ENCODE measurements around the gene TBC1D8. TPM values are rescaled to one million over a fixed set of nuclear protein-coding genes. Genes with fewer than 3 reads are reported as not detected.

Gene TBC1D8
- total RNA-seq, 1 donor from 2014 or later: 16.3 TPM

DNA sequence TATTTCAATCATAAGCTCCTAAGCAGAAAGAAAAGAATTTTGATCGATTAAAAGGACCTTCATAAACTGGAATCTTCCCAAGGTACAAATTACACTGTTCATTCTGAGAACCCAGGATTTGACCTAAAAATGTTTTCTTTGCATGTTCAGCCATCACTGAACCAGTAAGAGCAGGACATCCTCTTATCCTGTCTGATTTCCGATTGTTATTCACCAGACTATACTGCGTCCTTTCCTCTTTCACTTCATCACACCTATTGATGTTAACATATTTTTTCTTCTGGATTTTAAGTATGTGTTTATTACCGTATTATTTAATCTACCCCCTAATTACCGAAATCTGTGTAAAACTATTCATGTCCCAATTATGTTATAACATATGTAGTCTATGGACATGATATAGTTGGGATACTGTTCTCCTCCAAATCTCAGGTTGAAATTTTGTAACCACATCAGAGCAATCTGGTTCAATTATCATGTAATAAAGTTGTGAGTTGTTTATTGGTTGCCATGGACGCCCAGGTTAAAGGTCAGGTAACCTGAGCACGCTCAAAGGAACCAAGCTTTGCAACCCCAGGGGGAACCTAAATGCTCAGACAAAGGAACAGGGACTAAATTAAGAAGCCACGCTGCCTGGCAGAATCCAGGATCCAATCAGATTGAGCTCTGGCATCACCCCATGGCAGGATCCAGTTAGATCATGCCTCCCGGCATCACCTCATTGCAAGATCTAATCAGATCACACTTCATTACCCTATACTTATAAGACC, 11.6 kb upstream of the TBC1D8 start:
- no peak for DNase-seq (ENCODE audit: extremely low spot score, unreplicated experiment)
- Mint-ChIP-seq H3K4me3 (ENCODE audit: unreplicated experiment) (no peak overlapping the region), H3K27ac (ENCODE audit: unreplicated experiment) (no peak overlapping the region), H3K9me3 (ENCODE audit: unreplicated experiment) (peaks cover 12% of the 10 kb centered on the region), H3K4me1 (ENCODE audit: unreplicated experiment) (no peaks in the 10 kb centered on the region), H3K27me3 (ENCODE audit: unreplicated experiment) (no peaks in the 10 kb centered on the region), H3K36me3 (ENCODE audit: unreplicated experiment) (no peaks in the 10 kb centered on the region)
- TF ChIP-seq, protein P1, sequence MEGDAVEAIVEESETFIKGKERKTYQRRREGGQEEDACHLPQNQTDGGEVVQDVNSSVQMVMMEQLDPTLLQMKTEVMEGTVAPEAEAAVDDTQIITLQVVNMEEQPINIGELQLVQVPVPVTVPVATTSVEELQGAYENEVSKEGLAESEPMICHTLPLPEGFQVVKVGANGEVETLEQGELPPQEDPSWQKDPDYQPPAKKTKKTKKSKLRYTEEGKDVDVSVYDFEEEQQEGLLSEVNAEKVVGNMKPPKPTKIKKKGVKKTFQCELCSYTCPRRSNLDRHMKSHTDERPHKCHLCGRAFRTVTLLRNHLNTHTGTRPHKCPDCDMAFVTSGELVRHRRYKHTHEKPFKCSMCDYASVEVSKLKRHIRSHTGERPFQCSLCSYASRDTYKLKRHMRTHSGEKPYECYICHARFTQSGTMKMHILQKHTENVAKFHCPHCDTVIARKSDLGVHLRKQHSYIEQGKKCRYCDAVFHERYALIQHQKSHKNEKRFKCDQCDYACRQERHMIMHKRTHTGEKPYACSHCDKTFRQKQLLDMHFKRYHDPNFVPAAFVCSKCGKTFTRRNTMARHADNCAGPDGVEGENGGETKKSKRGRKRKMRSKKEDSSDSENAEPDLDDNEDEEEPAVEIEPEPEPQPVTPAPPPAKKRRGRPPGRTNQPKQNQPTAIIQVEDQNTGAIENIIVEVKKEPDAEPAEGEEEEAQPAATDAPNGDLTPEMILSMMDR (IDR thresholded peaks at IDR 0.05): no peak

GRCh38 chr2:101161658-101162057, 10.5 kb upstream of the TBC1D8 start:
- Mint-ChIP-seq H3K27ac (ENCODE audit: unreplicated experiment) (no peak overlapping the region), H3K4me1 (ENCODE audit: unreplicated experiment) (no peaks in the 10 kb centered on the region)

DNA sequence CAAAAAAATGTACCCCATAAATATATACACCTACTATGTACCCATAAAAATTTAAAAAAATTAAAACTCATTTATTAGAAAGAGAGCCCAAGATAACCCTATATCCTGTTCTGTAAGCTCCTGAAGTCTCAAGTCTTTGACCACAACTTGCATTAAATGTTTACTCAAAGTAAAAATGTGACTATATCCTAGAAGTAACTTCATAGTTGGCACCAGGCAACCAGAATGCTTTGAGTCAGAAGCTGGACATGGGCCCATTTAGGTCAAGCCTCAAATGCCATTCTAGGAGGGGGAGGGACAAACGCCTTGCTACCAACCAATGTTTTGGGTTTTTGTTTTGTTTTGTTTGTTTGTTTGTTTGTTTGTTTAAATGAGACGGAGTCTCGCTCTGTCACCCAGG, 9.3 kb upstream of the TBC1D8 start:
- Mint-ChIP-seq H3K4me3 (ENCODE audit: unreplicated experiment) (no peak overlapping the region), H3K9me3 (ENCODE audit: unreplicated experiment) (no peaks in the 10 kb centered on the region), H3K27ac (ENCODE audit: unreplicated experiment) (no peak overlapping the region), H3K4me1 (ENCODE audit: unreplicated experiment) (no peaks in the 10 kb centered on the region), H3K36me3 (ENCODE audit: unreplicated experiment) (no peaks in the 10 kb centered on the region), H3K27me3 (ENCODE audit: unreplicated experiment) (no peaks in the 10 kb centered on the region)
- no peak for DNase-seq (ENCODE audit: extremely low spot score, unreplicated experiment)
- TF ChIP-seq, protein P1 (IDR thresholded peaks at IDR 0.05): no peak

More at GRCh38 chr2:101161658-101162057, 10.5 kb upstream of the TBC1D8 start:
- TF ChIP-seq, protein P1 (IDR thresholded peaks at IDR 0.05): no peak
- H3K4me3 Mint-ChIP-seq (ENCODE audit: unreplicated experiment): no peak overlapping the region
- peaks cover 5% of the 10 kb centered on the region for H3K9me3 Mint-ChIP-seq (ENCODE audit: unreplicated experiment)
- no peaks in the 10 kb centered on the region for H3K36me3 Mint-ChIP-seq (ENCODE audit: unreplicated experiment)
- no peaks in the 10 kb centered on the region for H3K27me3 Mint-ChIP-seq (ENCODE audit: unreplicated experiment)
- DNase-seq (ENCODE audit: extremely low spot score, unreplicated experiment): no peak

- TF ChIP-seq, protein P1 (IDR thresholded peaks at IDR 0.05): no peak
- Mint-ChIP-seq H3K4me1 (ENCODE audit: unreplicated experiment) (no peaks in the 10 kb centered on the region), H3K27ac (ENCODE audit: unreplicated experiment) (no peak overlapping the region), H3K4me3 (ENCODE audit: unreplicated experiment) (no peak overlapping the region), H3K9me3 (ENCODE audit: unreplicated experiment) (no peaks in the 10 kb centered on the region), H3K27me3 (ENCODE audit: unreplicated experiment) (no peaks in the 10 kb centered on the region), H3K36me3 (ENCODE audit: unreplicated experiment) (no peaks in the 10 kb centered on the region)
- no peak for DNase-seq (ENCODE audit: extremely low spot score, unreplicated experiment)
Observed at GRCh38 chr2:101159526-101159925, 8.3 kb upstream of the TBC1D8 start.

DNA sequence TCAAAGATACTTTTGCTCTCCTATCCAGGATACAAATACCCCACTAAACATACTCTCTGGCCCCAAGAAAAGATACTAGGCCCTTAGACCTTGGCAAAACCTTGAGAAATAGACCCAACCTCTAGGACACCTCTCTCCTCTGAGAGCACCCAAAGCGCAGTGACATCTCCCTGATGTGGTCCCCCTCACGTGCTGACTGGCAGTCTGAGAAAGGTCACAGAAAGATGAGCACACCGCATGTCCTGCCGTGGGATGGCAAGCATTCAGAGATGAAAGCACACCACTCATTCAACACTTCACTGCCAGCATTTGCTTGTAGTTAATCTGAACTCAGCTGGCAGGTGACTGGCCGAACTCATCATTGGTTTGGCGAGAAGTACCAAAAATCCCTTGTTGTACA, 6.1 kb upstream of the TBC1D8 start:
- no peaks in the 10 kb centered on the region for H3K27me3 Mint-ChIP-seq (ENCODE audit: unreplicated experiment)
- TF ChIP-seq, protein P1 (IDR thresholded peaks at IDR 0.05): no peak
- no peaks in the 10 kb centered on the region for H3K9me3 Mint-ChIP-seq (ENCODE audit: unreplicated experiment)
- no peaks in the 10 kb centered on the region for H3K36me3 Mint-ChIP-seq (ENCODE audit: unreplicated experiment)
- peaks cover 9% of the 10 kb centered on the region for H3K4me1 Mint-ChIP-seq (ENCODE audit: unreplicated experiment)
- H3K4me3 Mint-ChIP-seq (ENCODE audit: unreplicated experiment): no peak overlapping the region
- H3K27ac Mint-ChIP-seq (ENCODE audit: unreplicated experiment): no peak overlapping the region
- no peak for DNase-seq (ENCODE audit: extremely low spot score, unreplicated experiment)
